Stimulated activated CD8-positive, alpha-beta memory T cell treated with anti-CD3 and anti-CD28 coated beads, Interleukin-4, amount 100 ng/mL, for 4 hours (primary cell): ENCODE results near the gene SLC7A8.

Source experiments
- DNase-seq, 2 donors: peaks; one replicate each; pipeline ENCODE4 v3.0.0-alpha.2; 2020; ENCODE audit warnings: low read depth in 2 of 2, low spot score in 1 of 2

Gene SLC7A8

DNA sequence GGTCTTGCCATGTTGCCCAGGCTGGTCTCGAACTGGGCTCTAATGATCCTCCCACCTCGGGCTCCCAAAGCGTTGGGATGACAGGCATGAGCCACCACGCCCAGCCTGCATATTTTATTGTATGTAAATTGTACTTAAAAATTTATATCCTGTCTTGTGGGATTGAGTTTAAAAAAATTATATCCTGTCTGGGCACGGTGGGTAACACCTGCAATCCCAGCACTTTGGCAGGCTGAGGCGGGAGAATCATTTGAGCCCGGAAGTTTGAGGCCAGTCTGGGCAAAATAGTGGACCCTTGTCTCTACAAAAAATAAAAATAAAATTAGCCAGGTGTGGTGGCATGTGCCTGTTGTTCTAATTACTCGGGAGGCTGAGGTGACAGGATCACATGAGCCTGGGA, 50.5 kb downstream of the SLC7A8 start:
- no peak for DNase-seq

- DNase-seq, result no peak
Measured at GRCh38 chr14:23131482-23131881, 52.0 kb downstream of the SLC7A8 start.

GRCh38 chr14:23130871-23131270, 52.6 kb downstream of the SLC7A8 start:
- no peak for DNase-seq

- no peak for DNase-seq
Measured at GRCh38 chr14:23129759-23130316, 53.6 kb downstream of the SLC7A8 start.

DNA sequence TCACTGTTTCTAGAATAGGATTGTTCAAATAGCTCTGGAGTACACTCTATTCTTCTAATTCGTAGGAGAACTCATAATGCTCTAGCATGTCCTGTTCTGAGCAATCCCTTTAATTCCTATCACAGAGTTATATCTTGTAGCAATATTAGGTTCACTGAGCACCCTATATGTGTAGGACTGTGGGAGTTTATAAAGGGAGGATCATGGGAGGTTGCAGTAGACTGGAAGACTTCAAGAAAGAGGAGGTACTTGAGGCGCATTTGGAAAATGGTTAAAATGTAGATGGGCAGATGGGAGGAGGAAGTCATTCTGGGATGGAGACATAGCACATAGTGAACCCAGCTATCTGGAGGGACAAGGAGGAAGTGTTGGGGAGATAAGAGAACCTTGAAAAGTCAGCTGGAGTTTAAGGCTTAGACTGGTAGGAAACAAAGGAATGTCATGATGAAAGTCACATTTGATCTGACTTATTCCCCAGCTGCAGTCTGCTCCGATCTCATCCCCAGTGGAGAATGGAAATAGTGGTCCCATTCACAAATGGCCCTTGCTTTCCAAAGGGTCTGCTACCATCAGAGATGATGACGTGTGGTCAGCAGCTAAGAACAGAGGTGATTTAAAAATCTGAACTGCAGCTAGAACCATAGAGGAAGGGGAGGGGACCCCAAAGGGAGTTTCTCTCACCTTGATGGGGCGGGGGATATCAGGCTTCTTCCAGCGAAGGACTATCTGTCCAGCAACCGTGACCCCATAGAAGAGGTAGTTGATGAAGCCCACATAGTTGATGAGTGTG, 54.3 kb downstream of the SLC7A8 start:
- no peak for DNase-seq

DNA sequence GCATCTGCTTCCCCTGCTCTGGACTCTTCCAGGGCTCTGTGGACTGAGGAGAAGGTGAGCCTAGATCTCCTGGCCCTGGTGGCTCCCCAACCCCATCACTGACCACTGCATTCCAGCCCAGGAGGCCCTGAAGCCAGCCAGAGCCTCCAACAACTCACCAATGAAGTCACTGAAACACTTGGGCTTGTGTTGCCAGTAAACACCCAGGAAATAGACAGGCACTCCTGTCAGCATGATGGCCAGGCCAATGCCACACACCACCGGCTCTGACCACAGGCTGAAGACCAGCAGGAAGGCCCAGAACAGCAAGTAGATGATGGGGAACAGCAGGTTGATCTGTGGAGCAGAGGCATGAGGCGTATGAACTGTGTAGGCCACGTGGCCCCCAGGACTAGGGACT, 55.6 kb downstream of the SLC7A8 start:
- no peak for DNase-seq

GRCh38 chr14:23126548-23127278, 56.7 kb downstream of the SLC7A8 start:
- DNase-seq, result no peak

- no peak for DNase-seq
Measured at GRCh38 chr14:23125933-23126524, 57.4 kb downstream of the SLC7A8 start.

DNA sequence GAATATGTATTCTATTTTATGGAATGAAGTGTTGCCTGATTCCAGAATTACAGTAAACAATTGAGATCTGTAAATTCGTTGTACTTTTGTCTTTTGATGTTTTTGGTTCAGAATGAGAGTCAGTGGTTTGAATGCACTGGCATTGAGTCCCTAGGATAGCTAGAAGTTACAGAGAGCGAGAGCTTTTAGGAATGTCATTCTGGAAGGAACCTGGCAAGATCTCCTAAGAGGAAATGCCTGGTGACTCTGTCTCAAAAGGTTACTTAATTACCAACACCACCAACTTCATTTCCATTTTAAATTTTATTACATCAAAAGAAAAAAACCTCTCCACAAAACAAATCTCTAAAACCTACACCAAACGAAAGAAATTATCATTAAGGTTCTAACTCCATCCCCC, 58.4 kb downstream of the SLC7A8 start:
- no peak for DNase-seq

DNA sequence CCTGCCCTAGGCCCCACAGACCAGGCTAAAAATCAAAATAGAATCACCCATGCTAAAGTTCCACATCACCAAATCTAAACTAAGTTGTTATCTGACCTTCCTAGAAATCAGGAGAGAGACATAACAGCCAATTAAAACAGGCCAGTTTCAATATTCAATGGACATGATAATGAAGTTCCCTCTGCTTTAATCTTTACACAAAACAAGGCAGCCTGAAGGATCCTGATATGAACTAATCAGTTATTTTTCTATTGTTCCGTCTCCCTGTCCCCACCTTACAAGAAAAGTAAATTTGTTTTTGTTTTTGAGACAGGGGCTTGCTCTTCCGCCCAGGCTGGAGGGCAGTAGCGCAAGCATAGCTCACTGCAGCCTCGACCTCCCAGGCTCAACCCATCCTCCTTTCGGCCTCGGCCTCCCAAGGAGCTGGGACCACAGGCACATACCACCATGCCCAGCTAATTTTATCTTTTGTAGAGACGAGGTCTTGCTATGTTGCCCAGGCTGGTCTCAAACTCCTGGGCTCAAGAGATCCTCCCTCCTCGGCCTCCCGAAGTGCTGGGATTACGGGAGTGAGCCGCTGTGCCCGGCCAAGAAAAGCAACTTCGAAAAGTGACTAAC, 59.0 kb downstream of the SLC7A8 start:
- no peak for DNase-seq

GRCh38 chr14:23123419-23123818, 60.0 kb downstream of the SLC7A8 start:
- DNase-seq, result no peak

DNA sequence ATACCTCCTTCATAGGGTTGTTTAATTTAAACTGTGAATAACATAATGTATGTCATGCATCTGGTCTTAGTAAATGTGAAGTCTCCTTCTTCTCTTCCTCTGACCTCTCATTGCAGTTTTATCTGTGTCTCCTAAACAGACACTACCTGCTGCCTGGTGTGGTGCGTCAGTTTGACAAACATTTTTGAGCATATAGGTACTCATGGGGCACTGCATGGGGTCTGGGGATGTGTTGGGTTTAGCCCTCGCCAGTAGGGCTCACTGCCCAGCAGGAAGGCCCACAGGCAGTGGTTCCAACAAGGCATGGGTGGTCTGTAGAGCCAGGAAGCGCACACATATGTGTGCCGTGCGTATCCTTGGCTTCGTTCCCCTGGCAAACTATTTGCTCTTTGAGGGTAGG, 61.4 kb downstream of the SLC7A8 start:
- DNase-seq, result no peak

GRCh38 chr14:23121361-23121771, 62.1 kb downstream of the SLC7A8 start:
- DNase-seq, result no peak

DNA sequence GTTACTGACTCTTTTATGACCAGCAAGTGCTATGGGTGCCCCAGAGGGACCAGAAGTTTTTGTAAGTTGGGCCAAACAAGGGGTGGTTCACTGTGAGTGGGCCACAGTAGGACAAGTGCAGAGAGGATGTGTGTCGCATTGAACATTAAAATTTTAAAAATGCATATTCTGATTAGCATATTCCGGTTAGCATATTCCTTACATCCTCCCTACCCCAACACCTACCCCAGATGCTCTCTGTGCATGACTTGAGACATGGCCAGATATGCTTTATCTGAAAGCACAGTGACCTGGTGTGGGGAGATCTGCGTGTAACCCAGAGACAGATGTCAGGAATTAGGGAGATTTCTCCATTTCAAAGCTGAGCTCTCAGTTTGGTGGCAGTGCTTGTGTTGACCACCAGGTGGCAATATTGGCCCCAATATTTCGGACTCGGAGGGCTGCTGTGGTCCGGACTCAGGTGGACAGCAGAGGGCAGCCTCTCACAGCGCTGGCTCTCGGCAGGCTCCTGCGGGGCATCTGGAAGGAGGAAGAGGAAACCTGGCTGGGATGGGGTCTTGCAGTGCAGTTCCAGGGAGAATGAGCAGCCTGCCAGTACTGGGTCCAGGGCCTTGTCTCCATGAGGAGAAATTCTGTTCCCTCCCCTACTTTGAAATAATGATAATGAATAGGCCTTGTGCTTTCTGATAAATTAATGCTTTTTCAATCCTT, 62.8 kb downstream of the SLC7A8 start:
- DNase-seq, result peak; percentile 50 to 58

GRCh38 chr14:23119363-23120327, 63.8 kb downstream of the SLC7A8 start:
- no peak for DNase-seq

DNA sequence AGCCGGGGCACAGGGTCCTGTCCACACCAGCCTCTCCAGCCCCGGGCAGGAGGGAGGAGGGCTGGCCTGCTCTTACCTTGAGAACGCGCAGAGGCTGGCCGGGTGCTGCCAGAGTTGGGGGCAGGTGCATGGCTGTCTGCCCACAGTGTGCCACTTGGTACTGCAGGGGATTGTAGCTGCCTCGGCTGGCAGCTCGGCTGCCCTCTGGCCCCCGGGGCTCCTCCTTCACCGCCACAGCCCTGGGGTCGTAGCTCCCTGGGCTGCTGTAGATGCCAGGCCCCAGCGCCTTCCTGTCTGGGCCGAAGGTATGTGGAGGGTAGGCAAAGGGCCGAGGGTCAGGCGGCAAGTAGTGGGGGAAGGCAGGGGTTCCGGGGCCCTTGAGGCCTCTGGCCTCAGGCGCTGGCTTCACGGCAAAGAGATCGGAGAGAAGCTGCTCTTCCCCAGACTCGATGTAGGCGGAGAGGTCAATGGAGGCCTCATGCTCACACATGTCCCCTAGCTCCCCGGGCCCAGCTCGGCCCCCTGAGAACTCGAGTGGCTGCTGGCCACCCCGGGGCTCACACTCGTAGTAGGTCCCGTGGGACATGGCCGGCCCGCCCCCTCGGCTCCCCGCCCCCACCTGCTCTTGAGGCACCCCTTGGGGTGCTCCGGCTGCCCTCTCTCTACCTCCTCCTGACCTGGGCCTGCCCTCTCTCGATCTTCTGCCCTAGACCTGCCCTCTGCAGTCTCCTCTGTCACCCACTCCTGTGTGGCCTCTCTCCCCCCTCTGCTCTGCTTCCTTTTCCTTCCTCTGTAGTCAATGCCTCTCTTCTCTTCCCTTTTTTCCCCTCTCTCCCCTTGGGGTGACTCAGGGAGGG, 64.7 kb downstream of the SLC7A8 start, which contains the start of gene CEBPE:
Gene CEBPE (minus strand): TSS at position 750 of the 857 bp plus-strand sequence. CDS start 164 bp downstream, at position 586.
- DNase-seq, result no peak

GRCh38 chr14:23117371-23118020, 66.0 kb downstream of the SLC7A8 start:
- DNase-seq, result no peak

DNA sequence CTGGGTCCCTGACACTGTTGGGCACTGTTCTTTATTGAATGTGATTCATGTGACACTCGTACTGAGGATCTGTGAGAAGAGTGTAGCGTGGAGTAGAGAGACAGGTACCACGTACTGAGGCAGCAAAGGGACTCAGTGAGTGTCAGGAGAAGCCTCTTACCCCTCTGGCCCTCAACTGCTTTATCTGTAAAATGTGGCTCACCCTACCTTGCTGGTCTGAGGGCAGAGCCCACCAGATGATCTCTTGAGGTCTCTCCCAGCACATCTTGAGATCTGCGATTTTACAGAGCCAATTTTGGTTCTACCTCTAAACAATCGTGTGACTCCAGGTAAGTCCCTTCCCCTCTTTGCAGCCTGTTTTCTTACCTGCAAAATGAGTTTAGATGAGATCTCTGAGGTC, 67.5 kb downstream of the SLC7A8 start:
- no peak for DNase-seq
